Ishikawa (cell line): ENCODE measurements around the gene CHMP6.
A peak's percentile ranks its signal among the peaks of the same experiment; 100 is the strongest.

ENCODE experiments used
- CEBPB ChIP-seq: IDR thresholded peaks from 2 replicates; pipeline ENCODE4 v1.6.1; 2012
- CREB1 ChIP-seq: IDR thresholded peaks from 2 replicates; pipeline ENCODE4 v1.6.1; 2012; ENCODE audit warnings: low read depth
- EGR1 ChIP-seq: IDR thresholded peaks from 2 replicates; pipeline ENCODE4 v1.6.1; 2012
- EP300 ChIP-seq: IDR thresholded peaks from 2 replicates; pipeline ENCODE4 v1.6.1; 2012; ENCODE audit warnings: borderline replicate concordance
- FOXM1 ChIP-seq: IDR thresholded peaks from 2 replicates; pipeline ENCODE4 v1.6.1; 2012; ENCODE audit warnings: low read depth, borderline replicate concordance
- NFIC ChIP-seq: IDR thresholded peaks from 2 replicates; pipeline ENCODE4 v1.6.1; 2012
- RAD21 ChIP-seq: IDR thresholded peaks from 2 replicates; pipeline ENCODE4 v1.6.1; 2012; ENCODE audit warnings: low read depth
- TAF1 ChIP-seq: IDR thresholded peaks from 2 replicates; pipeline ENCODE4 v1.6.1; 2012; ENCODE audit warnings: low read depth, mild to moderate bottlenecking
- TCF12 ChIP-seq: IDR thresholded peaks from 2 replicates; pipeline ENCODE4 v1.6.1; 2012; ENCODE audit warnings: low read depth
- TEAD4 ChIP-seq: IDR thresholded peaks from 2 replicates; pipeline ENCODE4 v1.6.1; 2012
- YY1 ChIP-seq: IDR thresholded peaks from 2 replicates; pipeline ENCODE4 v1.6.1; 2012; ENCODE audit warnings: low read depth
- ZBTB7A ChIP-seq: IDR thresholded peaks from 2 replicates; pipeline ENCODE4 v1.6.1; 2012; ENCODE audit warnings: low read depth
- TF ChIP-seq, protein P1 (sequence below): IDR thresholded peaks from 2 replicates; pipeline ENCODE4 v1.6.1; 2012
- TF ChIP-seq, protein P2 (sequence below): IDR thresholded peaks from 2 replicates; pipeline ENCODE4 v1.6.1; 2012
- TF ChIP-seq, protein P3 (sequence below): IDR thresholded peaks from 2 replicates; pipeline ENCODE4 v1.6.1; 2012; ENCODE audit warnings: low read depth, mild to moderate bottlenecking

CHMP6 gene

DNA sequence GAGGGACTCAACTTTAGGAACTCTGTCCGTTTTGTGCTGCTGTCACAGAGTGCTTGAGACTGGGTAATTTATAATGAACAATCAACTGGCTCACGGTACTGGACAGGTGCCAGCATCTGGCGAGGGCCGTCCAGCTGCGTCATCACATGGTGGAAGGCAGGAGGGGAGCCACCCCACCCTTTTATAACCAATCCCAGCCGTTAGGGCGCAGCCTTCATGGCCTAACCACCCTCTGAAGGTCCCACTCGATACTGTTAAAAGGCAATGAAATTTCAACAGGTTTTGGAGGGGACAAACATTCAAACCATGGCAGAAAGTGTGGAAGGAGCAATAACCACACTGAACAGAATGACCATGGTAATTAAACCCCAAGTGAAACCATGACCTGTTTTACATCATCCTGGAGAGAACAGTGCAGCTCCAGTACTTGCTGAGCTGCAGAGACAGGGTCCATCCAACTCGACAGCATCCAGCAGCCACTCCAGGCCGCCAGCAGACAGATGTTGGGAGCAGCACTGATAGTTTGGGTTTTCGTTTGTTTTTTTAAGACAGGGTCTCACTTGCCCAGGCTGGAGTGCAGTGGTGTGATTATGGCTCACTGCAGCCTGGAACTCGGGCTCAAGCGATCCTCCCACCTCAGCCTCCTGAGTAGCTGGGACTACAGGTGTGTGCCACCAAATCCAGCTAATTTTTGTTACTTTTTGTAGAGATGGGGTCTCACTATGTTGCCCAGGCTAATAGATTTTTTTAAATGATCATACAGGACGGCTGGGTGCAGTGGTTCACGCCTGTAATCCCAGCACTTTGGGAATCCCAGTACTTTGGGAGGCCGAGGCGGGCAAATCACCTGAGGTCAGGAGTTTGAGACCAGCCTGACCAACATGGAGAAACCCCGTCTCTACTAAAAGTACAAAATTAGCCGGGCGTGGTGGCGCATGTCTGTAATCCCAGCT, 11.0 kb downstream of the CHMP6 start:
- TF ChIP-seq CEBPB = no peak
- no peak for TF ChIP-seq TAF1
- no peak; the same call in 1 of the 2 replicates for TF ChIP-seq TCF12
- no peak for TF ChIP-seq YY1
- TF ChIP-seq, protein P1, sequence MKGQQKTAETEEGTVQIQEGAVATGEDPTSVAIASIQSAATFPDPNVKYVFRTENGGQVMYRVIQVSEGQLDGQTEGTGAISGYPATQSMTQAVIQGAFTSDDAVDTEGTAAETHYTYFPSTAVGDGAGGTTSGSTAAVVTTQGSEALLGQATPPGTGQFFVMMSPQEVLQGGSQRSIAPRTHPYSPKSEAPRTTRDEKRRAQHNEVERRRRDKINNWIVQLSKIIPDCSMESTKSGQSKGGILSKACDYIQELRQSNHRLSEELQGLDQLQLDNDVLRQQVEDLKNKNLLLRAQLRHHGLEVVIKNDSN = peak; percentile 50
- TF ChIP-seq EGR1 = no peak
- no peak for TF ChIP-seq TEAD4
- no peak for TF ChIP-seq FOXM1
- TF ChIP-seq, protein P2, sequence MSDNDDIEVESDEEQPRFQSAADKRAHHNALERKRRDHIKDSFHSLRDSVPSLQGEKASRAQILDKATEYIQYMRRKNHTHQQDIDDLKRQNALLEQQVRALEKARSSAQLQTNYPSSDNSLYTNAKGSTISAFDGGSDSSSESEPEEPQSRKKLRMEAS = no peak
- no peak for TF ChIP-seq EP300
- 0 out of 2 replicates have a peak, but pooled peaks have one; percentile 18 for TF ChIP-seq ZBTB7A
- TF ChIP-seq RAD21 = no peak
- TF ChIP-seq, protein P3, sequence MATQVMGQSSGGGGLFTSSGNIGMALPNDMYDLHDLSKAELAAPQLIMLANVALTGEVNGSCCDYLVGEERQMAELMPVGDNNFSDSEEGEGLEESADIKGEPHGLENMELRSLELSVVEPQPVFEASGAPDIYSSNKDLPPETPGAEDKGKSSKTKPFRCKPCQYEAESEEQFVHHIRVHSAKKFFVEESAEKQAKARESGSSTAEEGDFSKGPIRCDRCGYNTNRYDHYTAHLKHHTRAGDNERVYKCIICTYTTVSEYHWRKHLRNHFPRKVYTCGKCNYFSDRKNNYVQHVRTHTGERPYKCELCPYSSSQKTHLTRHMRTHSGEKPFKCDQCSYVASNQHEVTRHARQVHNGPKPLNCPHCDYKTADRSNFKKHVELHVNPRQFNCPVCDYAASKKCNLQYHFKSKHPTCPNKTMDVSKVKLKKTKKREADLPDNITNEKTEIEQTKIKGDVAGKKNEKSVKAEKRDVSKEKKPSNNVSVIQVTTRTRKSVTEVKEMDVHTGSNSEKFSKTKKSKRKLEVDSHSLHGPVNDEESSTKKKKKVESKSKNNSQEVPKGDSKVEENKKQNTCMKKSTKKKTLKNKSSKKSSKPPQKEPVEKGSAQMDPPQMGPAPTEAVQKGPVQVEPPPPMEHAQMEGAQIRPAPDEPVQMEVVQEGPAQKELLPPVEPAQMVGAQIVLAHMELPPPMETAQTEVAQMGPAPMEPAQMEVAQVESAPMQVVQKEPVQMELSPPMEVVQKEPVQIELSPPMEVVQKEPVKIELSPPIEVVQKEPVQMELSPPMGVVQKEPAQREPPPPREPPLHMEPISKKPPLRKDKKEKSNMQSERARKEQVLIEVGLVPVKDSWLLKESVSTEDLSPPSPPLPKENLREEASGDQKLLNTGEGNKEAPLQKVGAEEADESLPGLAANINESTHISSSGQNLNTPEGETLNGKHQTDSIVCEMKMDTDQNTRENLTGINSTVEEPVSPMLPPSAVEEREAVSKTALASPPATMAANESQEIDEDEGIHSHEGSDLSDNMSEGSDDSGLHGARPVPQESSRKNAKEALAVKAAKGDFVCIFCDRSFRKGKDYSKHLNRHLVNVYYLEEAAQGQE = no peak
- TF ChIP-seq NFIC = peak; percentile 82
- TF ChIP-seq CREB1 = no peak

DNA sequence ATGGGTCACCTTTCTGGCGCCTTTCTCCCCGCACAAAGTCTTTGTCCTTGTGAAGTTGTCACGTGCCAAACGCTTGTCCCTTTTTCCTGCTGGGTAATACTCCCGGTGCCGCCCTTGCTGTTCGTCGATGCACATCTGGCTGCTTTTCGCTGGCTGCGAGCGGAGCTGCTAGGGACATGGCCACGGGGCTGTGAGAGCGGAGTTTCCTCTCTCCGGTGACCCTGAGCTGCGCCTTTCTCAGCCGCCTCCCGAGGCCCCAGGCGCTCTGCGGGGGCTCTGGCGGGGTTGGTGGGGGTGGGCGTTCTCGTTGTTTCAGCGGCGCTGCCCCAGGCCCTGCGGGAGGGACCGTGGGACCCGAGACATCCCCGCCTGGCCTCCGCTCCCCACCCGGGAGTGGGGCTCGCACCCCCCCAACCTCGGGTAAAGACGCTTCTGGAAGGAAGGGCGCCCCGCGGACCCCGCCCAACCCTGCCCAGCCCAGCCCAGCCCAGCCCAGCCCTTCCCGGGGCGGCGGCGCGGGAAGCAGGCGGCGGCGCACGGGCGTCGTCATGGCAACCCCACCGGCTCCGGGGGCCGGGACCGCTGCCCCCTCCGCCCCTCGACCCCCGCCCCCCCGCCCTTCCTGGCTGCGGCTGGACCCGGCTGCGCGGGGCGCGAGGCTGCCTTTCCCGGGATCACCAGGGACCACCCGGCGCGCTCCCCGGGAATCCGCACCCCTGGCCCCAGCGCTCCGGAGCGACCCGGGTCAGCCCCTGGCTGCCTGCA, 12.3 kb downstream of the CHMP6 start:
- TF ChIP-seq FOXM1 (no peak), EP300 (no peak), TEAD4 (no peak), CEBPB (no peak), TCF12 (no peak), CREB1 (no peak), TAF1 (no peak), YY1 (no peak)
- TF ChIP-seq, protein P1 = peak; percentile 75
- TF ChIP-seq, protein P2 = peak; percentile 35

DNA sequence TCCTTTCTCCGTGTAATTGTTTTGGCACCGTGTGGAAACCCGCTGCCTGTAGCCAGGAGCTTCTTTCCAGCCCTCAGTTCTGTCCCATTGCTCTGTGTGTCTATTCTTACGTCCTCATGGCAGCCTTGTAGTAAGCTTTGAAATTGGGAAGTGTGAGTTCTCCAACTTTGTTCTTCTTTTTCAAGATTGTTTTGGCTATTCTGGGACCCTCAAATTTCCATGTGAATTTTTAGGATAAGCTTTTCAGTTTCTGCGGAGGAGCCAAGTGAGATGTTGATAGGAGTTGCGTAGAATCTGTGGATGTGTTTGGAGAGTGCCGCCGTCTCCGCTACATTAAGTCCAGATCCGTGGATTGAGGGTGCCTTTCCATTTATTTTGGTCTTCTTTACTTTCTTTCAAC, 15.2 kb downstream of the CHMP6 start:
- TF ChIP-seq TCF12 (no peak), EP300 (no peak), TEAD4 (no peak), TAF1 (no peak), ZBTB7A (no peak), NFIC (no peak), EGR1 (no peak), YY1 (no peak), FOXM1 (no peak), RAD21 (no peak), CREB1 (no peak), CEBPB (no peak)
- TF ChIP-seq, protein P2 = no peak
- TF ChIP-seq, protein P3 = no peak
- TF ChIP-seq, protein P1 = no peak

DNA sequence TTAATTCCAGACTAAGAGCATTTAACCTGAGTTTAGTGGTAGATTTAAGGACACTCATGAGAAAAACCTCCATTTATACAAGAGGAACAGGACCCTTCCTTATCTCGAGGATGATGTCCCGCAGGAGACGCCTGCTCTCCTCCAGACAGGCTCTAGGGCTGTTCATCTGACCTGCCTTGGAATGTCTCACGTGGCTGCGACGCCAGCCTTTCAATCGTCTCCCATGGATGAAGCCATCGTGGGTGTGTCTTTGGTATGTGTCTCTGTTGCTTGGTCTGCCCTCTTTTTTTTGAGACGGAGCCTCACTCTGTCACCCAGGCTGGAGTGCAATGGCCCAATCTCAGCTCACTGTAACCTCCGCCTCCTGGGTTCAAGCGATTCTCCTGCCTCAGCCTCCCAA, 16.5 kb downstream of the CHMP6 start:
- no peak for TF ChIP-seq EP300
- no peak for TF ChIP-seq TCF12
- no peak for TF ChIP-seq RAD21
- TF ChIP-seq, protein P1 = no peak
- no peak for TF ChIP-seq TEAD4
- no peak for TF ChIP-seq NFIC
- no peak for TF ChIP-seq ZBTB7A
- TF ChIP-seq, protein P2 = no peak
- no peak for TF ChIP-seq TAF1
